GM19463 (cell line): ENCODE measurements around the gene TSPAN12.

Experiments used
- ATAC-seq: cut with Tn5 transposase; IDR thresholded peaks from one replicate; pipeline ENCODE4 v1.9.1; 2021; ENCODE audit warnings: mild to moderate bottlenecking, moderate library complexity; ENCODE audit not compliant: unreplicated experiment

TSPAN12 gene

GRCh38 chr7:120760050-120760449, 97.9 kb downstream of the TSPAN12 start:
- ATAC-seq, result peak; percentile 84

GRCh38 chr7:120743128-120743527, 114.8 kb downstream of the TSPAN12 start:
- ATAC-seq, result no peak

GRCh38 chr7:120742372-120742771, 115.6 kb downstream of the TSPAN12 start:
- no peak for ATAC-seq

GRCh38 chr7:120741371-120742042, 116.4 kb downstream of the TSPAN12 start:
- no peak for ATAC-seq

- no peak for ATAC-seq
Measured at GRCh38 chr7:120740348-120740747, 117.6 kb downstream of the TSPAN12 start.

- ATAC-seq, result no peak
Measured at GRCh38 chr7:120738816-120739215, 119.1 kb downstream of the TSPAN12 start.
